PC-3 (cell line): Measurements from ENCODE around the gene RAD51D. TPM values are rescaled to one million over a fixed set of nuclear protein-coding genes. Genes with fewer than 3 reads are reported as not detected.

Experiments
- ATAC-seq: fragments of 200-7000 bp; cut with Tn5 transposase; 2 replicates; pipeline ENCODE4 v1.9.1; 2020; ENCODE audit warnings: mild to moderate bottlenecking, moderate library complexity
- BruUV-seq: library from RNA; stranded (reverse); fragments of 400-500 nt; replicated peaks from 2 replicates; lab custom pipeline; 2021; lab: Mats Ljungman, UMichigan
- CTCF ChIA-PET: fragments of 300-600 bp; sonication (Branson Sonifier 250); formaldehyde crosslinking; loops from one replicate; lab custom pipeline; 2022; ENCODE audit warnings: antibody characterized with exemption; lab: Charles Lee
- POLR2A ChIA-PET: fragments of 300-600 bp; sonication (Branson Sonifier 250); formaldehyde crosslinking; loops from one replicate; lab custom pipeline; 2022; ENCODE audit warnings: antibody characterized with exemption; ENCODE audit not compliant: unreplicated experiment; lab: Charles Lee
- DNase-seq: peaks from one replicate; pipeline ENCODE4 v3.0.0-alpha.2; 2015
- H2AFZ ChIP-seq: fragments of 300-600 bp; sonication (generic); 2 replicates; pipeline ENCODE4 v1.6.0; 2016; ENCODE audit warnings: antibody characterized with exemption, low read length
- H3F3A ChIP-seq: fragments of 300-600 bp; sonication (generic); one replicate; pipeline ENCODE4 v1.6.0; 2017; ENCODE audit warnings: antibody characterized with exemption, low read length, control low read depth, mild to moderate bottlenecking; ENCODE audit not compliant: unreplicated experiment
- H3K27ac ChIP-seq: fragments of 300-600 bp; sonication (generic); 2 replicates; pipeline ENCODE4 v1.5.1; 2016; ENCODE audit warnings: mild to moderate bottlenecking, low read length
- H3K27me3 ChIP-seq: fragments of 300-600 bp; sonication (generic); 2 replicates; pipeline ENCODE4 v1.6.1; 2016; ENCODE audit warnings: low read length, mixed read lengths
- H3K36me3 ChIP-seq: fragments of 300-600 bp; sonication (generic); 2 replicates; pipeline ENCODE4 v1.6.1; 2016; ENCODE audit warnings: low read depth, mixed run types, low read length, mixed read lengths
- H3K4me1 ChIP-seq: fragments of 300-600 bp; sonication (generic); 2 replicates; pipeline ENCODE4 v1.5.1; 2016; ENCODE audit warnings: low read length; ENCODE audit not compliant: insufficient read depth
- H3K4me2 ChIP-seq: fragments of 300-600 bp; sonication (generic); 2 replicates; pipeline ENCODE4 v1.6.0; 2016; ENCODE audit warnings: low read length
- H3K4me3 ChIP-seq: fragments of 300-600 bp; sonication (generic); 2 replicates; pipeline ENCODE4 v1.5.1; 2016; ENCODE audit warnings: mild to moderate bottlenecking, low read length, mixed read lengths
- H3K79me2 ChIP-seq: fragments of 300-600 bp; sonication (generic); 2 replicates; pipeline ENCODE4 v1.6.1; 2017; ENCODE audit warnings: low read length, mixed read lengths
- H3K9ac ChIP-seq: fragments of 300-600 bp; sonication (generic); 2 replicates; pipeline ENCODE4 v1.6.0; 2016; ENCODE audit warnings: mild to moderate bottlenecking, low read length
- H3K9me2 ChIP-seq: fragments of 300-600 bp; sonication (generic); replicated peaks from 2 replicates; pipeline ENCODE4 v1.6.1; 2016; ENCODE audit warnings: mixed run types, low read length, mixed read lengths
- H3K9me3 ChIP-seq: fragments of 300-600 bp; sonication (generic); 2 replicates; pipeline ENCODE4 v1.6.1; 2016; ENCODE audit warnings: low read length, mixed read lengths
- H4K20me1 ChIP-seq: fragments of 300-600 bp; sonication (generic); 2 replicates; pipeline ENCODE4 v1.6.1; 2016; ENCODE audit warnings: low read length, mixed read lengths
- CTCF ChIP-seq: fragments of 300-600 bp; sonication (generic); conservative IDR thresholded peaks from 2 replicates; pipeline ENCODE4 v1.5.1; 2017; ENCODE audit warnings: antibody characterized with exemption, low read depth, mild to moderate bottlenecking, low read length
- EZH2 ChIP-seq: fragments of 300-600 bp; sonication (generic); IDR thresholded peaks from one replicate; pipeline ENCODE4 v1.6.1; 2017; ENCODE audit warnings: antibody characterized with exemption, mild to moderate bottlenecking, low read length; ENCODE audit not compliant: unreplicated experiment
- EZH2phosphoT487 ChIP-seq: fragments of 300-600 bp; sonication (generic); IDR thresholded peaks from 2 replicates; pipeline ENCODE4 v1.6.1; 2018; ENCODE audit warnings: mild to moderate bottlenecking, antibody characterized with exemption, low read length, borderline replicate concordance
- intact Hi-C: fragments of 100-400 bp; cut with micrococcal nuclease; formaldehyde crosslinking; loops from 2 replicates; pipeline ENCODE4 v1.9.0; 2023
- total RNA-seq: library from RNA; depleted of rRNA; stranded (reverse); fragments of >200 nt; gene quantifications from 2 replicates; pipeline ENCODE4 v1.2.3, GENCODE V29; 2014; rRNA removed

Gene RAD51D
- total RNA-seq, 1 experiment from 2014 or later: 10.7 TPM

- Histone ChIP-seq H3F3A (peaks cover 5% of the 10 kb centered on the region), H3K9me3 (no peaks in the 10 kb centered on the region), H4K20me1 (no peaks in the 10 kb centered on the region), H3K79me2 (peaks cover 62% of the 10 kb centered on the region), H3K27me3 (no peaks in the 10 kb centered on the region), H3K27ac (no peak overlapping the region), H3K4me3 (no peak overlapping the region), H3K36me3 (no peaks in the 10 kb centered on the region), H2AFZ (no peak overlapping the region), H3K4me1 (peaks cover 11% of the 10 kb centered on the region; the same call in 1 of the 2 replicates), H3K9ac (no peak overlapping the region), H3K4me2 (no peak overlapping the region), H3K9me2 (no peaks in the 10 kb centered on the region)
- no peak for TF ChIP-seq CTCF
- TF ChIP-seq EZH2: no peak
- no peak for TF ChIP-seq EZH2phosphoT487
- DNase-seq (no peak), ATAC-seq (no peak)
- ChIA-PET POLR2A (no interaction called here), CTCF (no interaction called here)
- intact Hi-C loops: no loop called here
- BruUV-seq: no TSS peak
Measured at GRCh38 chr17:35044181-35044580, 75.5 kb downstream of the RAD51D start.

Other genes with a start within 250 kb of the RAD51D start
- 0.33 TPM in 1 of 2 replicates, not detected in the other for gene CCT6B, start 158.4 kb downstream of the RAD51D start, total RNA-seq
- 5.0 and 9.6 TPM in 2 replicates for gene ZNF830, start 158.3 kb downstream of the RAD51D start, total RNA-seq
- 43.2 and 53.6 TPM in 2 replicates for gene LIG3, start 139.3 kb downstream of the RAD51D start, total RNA-seq
- 37.7 and 46.4 TPM in 2 replicates for gene RFFL, start 56.2 kb downstream of the RAD51D start, total RNA-seq
- not detected in 2 replicates for gene FNDC8, start 1.8 kb upstream of the RAD51D start, total RNA-seq
- gene NLE1, start 22.4 kb upstream of the RAD51D start, total RNA-seq: 18.6 and 33.5 TPM in 2 replicates
- gene UNC45B, start 28.0 kb upstream of the RAD51D start, total RNA-seq: not detected in 2 replicates
- not detected in 2 replicates for gene SLC35G3, start 74.5 kb upstream of the RAD51D start, total RNA-seq
- 7.5 and 14.5 TPM in 2 replicates for gene SLFN5, start 123.2 kb upstream of the RAD51D start, total RNA-seq